IMR-90 (cell line): ENCODE data around the gene PPFIA1. TPM values are rescaled to one million over a fixed set of nuclear protein-coding genes. Genes with fewer than 3 reads are reported as not detected.

ENCODE experiments used
- ATAC-seq: fragments of 200-7000 bp; cut with Tn5 transposase; 2 replicates; pipeline ENCODE4 v1.9.1; 2020; ENCODE audit warnings: low read depth, mild to moderate bottlenecking, moderate library complexity
- BruUV-seq: library from RNA; stranded (reverse); fragments of 400-500 nt; replicated peaks from 2 replicates; lab custom pipeline; 2021; lab: Mats Ljungman, UMichigan
- CTCF ChIA-PET: fragments of 300-600 bp; formaldehyde crosslinking; extraction: SDS; loops from one replicate; lab custom pipeline; 2021; ENCODE audit warnings: antibody characterized with exemption; lab: Yijun Ruan, JAX
- POLR2A ChIA-PET: fragments of 300-600 bp; sonication (Branson Sonifier 250); formaldehyde crosslinking; loops from one replicate; lab custom pipeline; 2022; ENCODE audit warnings: antibody characterized with exemption; ENCODE audit not compliant: unreplicated experiment; lab: Charles Lee
- DNase-seq: peaks from one replicate; pipeline ENCODE4 v3.0.0; 2013
- H2AFZ ChIP-seq: replicated peaks from 2 replicates; pipeline ENCODE3; 2013; ENCODE audit warnings: low read length, mild to moderate bottlenecking; ENCODE audit not compliant: poor library complexity
- H2AK5ac ChIP-seq: 2 replicates; pipeline ENCODE4 v1.6.1; 2013; ENCODE audit warnings: low read depth, low read length, inconsistent platforms
- H2AK9ac ChIP-seq: replicated peaks from 2 replicates; pipeline ENCODE3; 2013; ENCODE audit warnings: mild to moderate bottlenecking, low read depth, low read length, moderate library complexity; ENCODE audit not compliant: poor library complexity
- H2BK120ac ChIP-seq: 2 replicates; pipeline ENCODE4 v1.6.1; 2013; ENCODE audit warnings: low read depth, low read length, inconsistent platforms
- H2BK15ac ChIP-seq: 3 replicates; pipeline ENCODE4 v1.6.1; 2013; ENCODE audit warnings: low read depth, low read length, inconsistent platforms
- H2BK20ac ChIP-seq: 2 replicates; pipeline ENCODE4 v1.6.1; 2013; ENCODE audit warnings: low read depth, mild to moderate bottlenecking, inconsistent platforms, low read length, moderate library complexity
- H2BK5ac ChIP-seq: 2 replicates; pipeline ENCODE4 v1.6.1; 2013; ENCODE audit warnings: mild to moderate bottlenecking, low read depth, low read length, inconsistent platforms; ENCODE audit not compliant: poor library complexity, severe bottlenecking
- H3K14ac ChIP-seq: replicated peaks from 2 replicates; pipeline ENCODE4 v1.6.1; 2013; ENCODE audit warnings: low read depth, low read length, inconsistent platforms
- H3K18ac ChIP-seq: 2 replicates; pipeline ENCODE4 v1.6.1; 2013; ENCODE audit warnings: low read depth, low read length, control low read depth
- H3K23ac ChIP-seq: 2 replicates; pipeline ENCODE4 v1.6.1; 2013; ENCODE audit warnings: low read depth, low read length, inconsistent platforms
- H3K27ac ChIP-seq: 2 replicates; pipeline ENCODE4 v1.5.1; 2013; ENCODE audit warnings: mild to moderate bottlenecking, control low read depth, low read length; ENCODE audit not compliant: insufficient read depth
- H3K27me3 ChIP-seq: 2 replicates; pipeline ENCODE4 v1.6.1; 2013; ENCODE audit warnings: low read length; ENCODE audit not compliant: control insufficient read depth, insufficient read depth
- H3K36me3 ChIP-seq: 2 replicates; pipeline ENCODE4 v1.6.1; 2013; ENCODE audit warnings: low read length, mixed read lengths; ENCODE audit not compliant: control insufficient read depth, insufficient read depth
- H3K4ac ChIP-seq: 2 replicates; pipeline ENCODE4 v1.6.1; 2013; ENCODE audit warnings: low read depth, low read length, inconsistent platforms
- H3K4me1 ChIP-seq: 2 replicates; pipeline ENCODE4 v1.6.1; 2013; ENCODE audit warnings: low read length, mixed read lengths; ENCODE audit not compliant: control insufficient read depth, insufficient read depth
- H3K4me2 ChIP-seq: 2 replicates; pipeline ENCODE4 v1.6.1; 2013; ENCODE audit warnings: low read depth, mild to moderate bottlenecking, control low read depth, low read length, moderate library complexity
- H3K4me3 ChIP-seq: 2 replicates; pipeline ENCODE4 v1.5.1; 2013; ENCODE audit warnings: low read depth, mild to moderate bottlenecking, control low read depth, low read length, moderate library complexity; ENCODE audit not compliant: insufficient read depth
- H3K56ac ChIP-seq: 2 replicates; pipeline ENCODE4 v1.6.1; 2013; ENCODE audit warnings: low read length, inconsistent platforms; ENCODE audit not compliant: insufficient read depth; ENCODE audit errors: extremely low read depth
- H3K79me1 ChIP-seq, 2 experiments: 2 replicates each; pipeline ENCODE4 v1.6.1; 2013; ENCODE audit warnings: low read length in 2 of 2, inconsistent platforms in 1 of 2, low read depth in 1 of 2
- H3K9ac ChIP-seq: 2 replicates; pipeline ENCODE4 v1.6.1; 2013; ENCODE audit warnings: low read depth, low read length, control low read depth
- H3K9me1 ChIP-seq: 2 replicates; pipeline ENCODE4 v1.6.1; 2013; ENCODE audit warnings: low read length, inconsistent platforms; ENCODE audit not compliant: insufficient read depth
- H3K9me3 ChIP-seq: 2 replicates; pipeline ENCODE4 v1.6.1; 2013; ENCODE audit warnings: low read length; ENCODE audit not compliant: control insufficient read depth, insufficient read depth
- H4K20me1 ChIP-seq: 2 replicates; pipeline ENCODE4 v1.6.1; 2013; ENCODE audit warnings: low read length, inconsistent platforms; ENCODE audit not compliant: insufficient read depth
- H4K5ac ChIP-seq: 2 replicates; pipeline ENCODE4 v1.6.1; 2013; ENCODE audit warnings: mild to moderate bottlenecking, low read depth, low read length, control low read depth
- H4K8ac ChIP-seq, 2 experiments: 2 replicates each; pipeline ENCODE4 v1.6.1; 2013; ENCODE audit warnings: low read depth in 2 of 2, low read length in 2 of 2, control low read depth in 1 of 2, inconsistent platforms in 1 of 2
- H4K91ac ChIP-seq: 2 replicates; pipeline ENCODE4 v1.6.1; 2013; ENCODE audit warnings: low read depth, low read length, inconsistent platforms; ENCODE audit not compliant: insufficient read depth
- CHD1 ChIP-seq: IDR thresholded peaks from 2 replicates; pipeline ENCODE4 v1.6.1; 2012; ENCODE audit warnings: low read depth, low read length, improper control_type of control experiment
- MAZ ChIP-seq: IDR thresholded peaks from 2 replicates; pipeline ENCODE4 v1.6.1; 2012; ENCODE audit warnings: low read depth, mild to moderate bottlenecking, low read length, improper control_type of control experiment, moderate library complexity, borderline replicate concordance
- RCOR1 ChIP-seq: IDR thresholded peaks from 2 replicates; pipeline ENCODE4 v1.6.1; 2012; ENCODE audit warnings: mild to moderate bottlenecking, low read length, improper control_type of control experiment; ENCODE audit not compliant: insufficient replicate concordance
- WGBS, 2 experiments: methylation state at CpG; one replicate each; pipeline versions ENCODE4 v1.1.5 to v1.1.7; 2013; ENCODE audit warnings: missing lambda C conversion rate in 2 of 2; ENCODE audit not compliant: insufficient read length in 1 of 2; ENCODE audit errors: extremely low coverage in 2 of 2; 5-methylcytosine and 5-hydroxymethylcytosine counted together
- dilution Hi-C: fragments of 300-500 bp; cut with HindIII; formaldehyde crosslinking; loops from one replicate; pipeline ENCODE4 v1.14.3; 2018; ENCODE audit warnings: low sequenced_read_pairs; ENCODE audit not compliant: unreplicated experiment
- in situ Hi-C: fragments of 300-500 bp; cut with MboI; formaldehyde crosslinking; loops from 3 replicates; pipeline ENCODE4 v1.14.3; 2019; ENCODE audit warnings: low sequenced_read_pairs, inconsistent platforms, mixed read lengths
- intact Hi-C: fragments of 100-400 bp; cut with micrococcal nuclease; formaldehyde crosslinking; loops from 2 replicates; pipeline ENCODE4 v1.10.0; 2022
- polyA plus RNA-seq, 3 experiments: library from polyadenylated mRNA; depleted of rRNA; stranded (reverse); fragments of >200 nt; gene quantifications; 2 replicates each; pipeline ENCODE4 v1.2.3, GENCODE V29; 2012; ENCODE audit warnings: low replicate concordance in 1 of 3
- total RNA-seq: library from RNA; depleted of rRNA; stranded (reverse); fragments of >200 nt; gene quantifications from 2 replicates; pipeline ENCODE4 v1.2.3, GENCODE V29; 2012
- TF ChIP-seq, protein P1 (sequence below): fragments of 150-350 bp; IDR thresholded peaks from 2 replicates; pipeline ENCODE4 v1.6.1; 2017; ENCODE audit warnings: mild to moderate bottlenecking, antibody characterized with exemption, low read length, low read depth

PPFIA1 gene
- total and polyA plus RNA-seq, 2 of the 4 experiments (the other 2 are of a cell fraction) = 25.6 to 37.2 TPM

DNA sequence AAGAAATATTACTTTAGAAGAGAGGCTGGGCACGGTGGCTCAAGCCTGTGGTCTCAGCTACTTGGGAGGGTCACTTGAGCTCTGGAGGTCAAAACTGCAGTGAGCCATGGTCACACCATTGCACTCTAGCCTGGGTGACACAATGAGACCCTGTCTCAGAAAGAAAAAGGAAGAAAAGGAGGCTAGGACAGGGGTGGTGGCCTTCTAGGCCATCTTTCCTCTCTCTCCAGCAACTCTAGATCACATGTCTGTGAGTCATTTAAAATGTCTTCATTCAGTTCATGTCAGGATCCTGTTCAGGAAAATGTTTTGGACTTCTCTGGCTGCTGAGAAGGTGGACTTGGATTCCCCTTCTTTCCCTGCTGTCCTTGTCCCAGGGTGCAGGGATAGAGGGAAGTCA is 53.3 kb downstream of the PPFIA1 start:
- H3K27me3 ChIP-seq = no peaks in the 10 kb centered on the region
- peaks cover 15% of the 10 kb centered on the region for H3K9me1 ChIP-seq
- H3K18ac ChIP-seq = peak overlapping the region; percentile 74
- in situ Hi-C loops (no loop called here), dilution Hi-C loops (no loop called here), intact Hi-C loops (loop anchor here (10.0 kb wide), 1 partner anchor 119 kb away; the partner anchor contains the start of gene FADD)
- ATAC-seq = peak; percentile 48
- no CpG with 5 or more reads among the region's 1 CpG for WGBS, 2 experiments
- 0 out of 2 replicates have a peak overlapping the region, but pooled peaks have one; percentile 22 for H4K91ac ChIP-seq
- peak overlapping the region; percentile 35 for H4K5ac ChIP-seq
- POLR2A ChIA-PET = no interaction called here
- peak overlapping the region; percentile 55; the same call in 1 of the 2 replicates for H3K9ac ChIP-seq
- H3K36me3 ChIP-seq = peaks cover 18% of the 10 kb centered on the region
- H2BK5ac ChIP-seq = peak overlapping the region; percentile 41
- CTCF ChIA-PET = no interaction called here
- no peak overlapping the region for H3K56ac ChIP-seq
- H2AFZ ChIP-seq = no peak overlapping the region
- no peak overlapping the region for H2AK9ac ChIP-seq
- H3K14ac ChIP-seq = peak overlapping the region; percentile 56
- peak overlapping the region; percentile 11; the same call in 1 of the 2 replicates for H2AK5ac ChIP-seq
- H2BK15ac ChIP-seq = no peak overlapping the region
- H4K20me1 ChIP-seq = no peaks in the 10 kb centered on the region
- DNase-seq = peak; percentile 44
- peaks cover 14% of the 10 kb centered on the region for H3K4me1 ChIP-seq
- H3K4me3 ChIP-seq = no peak overlapping the region
- H2BK20ac ChIP-seq = no peak overlapping the region; the same call in 1 of the 2 replicates
- H3K4me2 ChIP-seq = peak overlapping the region; percentile 41; the same call in 1 of the 2 replicates
- BruUV-seq = no TSS peak
- peak overlapping the region; percentile 66 for H3K23ac ChIP-seq
- peak overlapping the region in 1 of 2 experiments; percentile 71; a peak in 2 of 4 replicates for H4K8ac ChIP-seq
- peaks cover 5 to 59% of the 10 kb centered on the region in 2 experiments for H3K79me1 ChIP-seq
- 0 out of 2 replicates have a peak overlapping the region, but pooled peaks have one; percentile 2 for H2BK120ac ChIP-seq
- peak overlapping the region; percentile 77; the same call in 1 of the 2 replicates for H3K27ac ChIP-seq
- no peaks in the 10 kb centered on the region for H3K9me3 ChIP-seq
- peak overlapping the region; percentile 42 for H3K4ac ChIP-seq
- TF ChIP-seq CHD1 (no peak), MAZ (no peak), RCOR1 (no peak)
- TF ChIP-seq, protein P1, sequence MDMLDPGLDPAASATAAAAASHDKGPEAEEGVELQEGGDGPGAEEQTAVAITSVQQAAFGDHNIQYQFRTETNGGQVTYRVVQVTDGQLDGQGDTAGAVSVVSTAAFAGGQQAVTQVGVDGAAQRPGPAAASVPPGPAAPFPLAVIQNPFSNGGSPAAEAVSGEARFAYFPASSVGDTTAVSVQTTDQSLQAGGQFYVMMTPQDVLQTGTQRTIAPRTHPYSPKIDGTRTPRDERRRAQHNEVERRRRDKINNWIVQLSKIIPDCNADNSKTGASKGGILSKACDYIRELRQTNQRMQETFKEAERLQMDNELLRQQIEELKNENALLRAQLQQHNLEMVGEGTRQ = peak; percentile 69
